Thoracic aorta (tissue), 2 donors: ENCODE measurements around the gene TOX2. TPM values are rescaled to one million over a fixed set of nuclear protein-coding genes. Genes with fewer than 3 reads are reported as not detected.

ENCODE experiments used
- ATAC-seq: fragments of 150-250 bp; one replicate; pipeline ENCODE4 v1.8.0; 2017; ENCODE audit warnings: low read depth; ENCODE audit not compliant: insufficient number of reproducible peaks, low FRiP score
- DNase-seq: peaks from one replicate; pipeline ENCODE4 v3.0.0-alpha.2; 2020; ENCODE audit warnings: low spot score
- H3K27ac ChIP-seq, 2 donors: fragments of 200-600 bp; sonication (generic); 1 replicate in 1 of 2; 2 replicates in 1 of 2; pipeline ENCODE4 v1.5.1; 2016; ENCODE audit warnings: mild to moderate bottlenecking in 2 of 2, moderate library complexity in 2 of 2
- H3K27me3 ChIP-seq: fragments of 200-600 bp; sonication (generic); replicated peaks from 2 replicates; pipeline ENCODE4 v1.6.0; 2016; ENCODE audit warnings: mild to moderate bottlenecking; ENCODE audit not compliant: insufficient read depth
- H3K36me3 ChIP-seq: fragments of 200-600 bp; sonication (generic); one replicate; pipeline ENCODE4 v1.5.1; 2016
- H3K4me1 ChIP-seq, 2 donors: fragments of 200-600 bp; sonication (generic); 1 replicate in 1 of 2; 2 replicates in 1 of 2; pipeline versions ENCODE4 v1.5.1 to v1.6.0; 2016; ENCODE audit warnings: low read depth in 2 of 2, mild to moderate bottlenecking in 1 of 2; ENCODE audit not compliant: control insufficient read depth in 1 of 2
- H3K4me3 ChIP-seq: fragments of 200-600 bp; sonication (generic); 2 replicates; pipeline ENCODE4 v1.5.1; 2016; ENCODE audit warnings: mild to moderate bottlenecking
- H3K9me3 ChIP-seq: fragments of 200-600 bp; sonication (generic); 2 replicates; pipeline ENCODE4 v1.5.1; 2016
- total RNA-seq, 2 donors: library from RNA; depleted of rRNA; stranded (reverse); fragments of >200 nt; gene quantifications; one replicate each; pipeline versions ENCODE4 v1.1.0 to v1.2.3, GENCODE V29; 2016
- TF ChIP-seq, protein P1 (sequence below): fragments of 200-600 bp; sonication (generic); IDR thresholded peaks from one replicate; pipeline ENCODE4 v1.5.1; 2019; ENCODE audit warnings: antibody characterized with exemption

The TOX2 gene
- total RNA-seq, 2 donors from 2014 or later: 4.2 to 14.6 TPM

GRCh38 chr20:44093249-44093582, 178.6 kb downstream of the TOX2 start:
- TF ChIP-seq, protein P1, sequence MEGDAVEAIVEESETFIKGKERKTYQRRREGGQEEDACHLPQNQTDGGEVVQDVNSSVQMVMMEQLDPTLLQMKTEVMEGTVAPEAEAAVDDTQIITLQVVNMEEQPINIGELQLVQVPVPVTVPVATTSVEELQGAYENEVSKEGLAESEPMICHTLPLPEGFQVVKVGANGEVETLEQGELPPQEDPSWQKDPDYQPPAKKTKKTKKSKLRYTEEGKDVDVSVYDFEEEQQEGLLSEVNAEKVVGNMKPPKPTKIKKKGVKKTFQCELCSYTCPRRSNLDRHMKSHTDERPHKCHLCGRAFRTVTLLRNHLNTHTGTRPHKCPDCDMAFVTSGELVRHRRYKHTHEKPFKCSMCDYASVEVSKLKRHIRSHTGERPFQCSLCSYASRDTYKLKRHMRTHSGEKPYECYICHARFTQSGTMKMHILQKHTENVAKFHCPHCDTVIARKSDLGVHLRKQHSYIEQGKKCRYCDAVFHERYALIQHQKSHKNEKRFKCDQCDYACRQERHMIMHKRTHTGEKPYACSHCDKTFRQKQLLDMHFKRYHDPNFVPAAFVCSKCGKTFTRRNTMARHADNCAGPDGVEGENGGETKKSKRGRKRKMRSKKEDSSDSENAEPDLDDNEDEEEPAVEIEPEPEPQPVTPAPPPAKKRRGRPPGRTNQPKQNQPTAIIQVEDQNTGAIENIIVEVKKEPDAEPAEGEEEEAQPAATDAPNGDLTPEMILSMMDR: no peak
- H3K36me3 ChIP-seq: no peaks in the 10 kb centered on the region
- no peak for ATAC-seq
- no peaks in the 10 kb centered on the region for H3K4me1 ChIP-seq
- H3K27me3 ChIP-seq: no peaks in the 10 kb centered on the region
- no peak overlapping the region for H3K4me3 ChIP-seq
- DNase-seq: no peak
- H3K9me3 ChIP-seq: no peaks in the 10 kb centered on the region
- no peak overlapping the region for H3K27ac ChIP-seq

DNA sequence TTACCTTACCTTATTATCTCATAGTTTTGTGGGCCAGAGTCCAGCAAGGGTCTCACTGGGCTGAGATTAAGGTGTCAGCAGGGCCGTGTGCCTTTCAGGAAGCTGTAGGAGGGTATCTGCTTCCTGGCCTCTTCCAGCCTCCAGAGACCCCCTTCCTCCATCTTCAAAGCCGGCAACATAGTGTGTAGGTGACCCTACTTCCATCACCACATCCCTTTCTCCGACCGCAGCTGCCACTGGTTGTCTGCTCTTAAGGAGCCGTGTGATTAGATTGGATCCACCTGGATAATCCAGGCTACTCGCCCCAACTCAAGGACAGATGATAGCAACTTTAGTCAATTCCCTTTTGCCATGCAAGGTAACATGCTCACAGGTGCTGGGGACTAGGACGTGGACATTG, 181.2 kb downstream of the TOX2 start:
- no peaks in the 10 kb centered on the region for H3K9me3 ChIP-seq
- no peak overlapping the region for H3K4me3 ChIP-seq
- no peak overlapping the region for H3K27ac ChIP-seq
- no peaks in the 10 kb centered on the region for H3K36me3 ChIP-seq
- TF ChIP-seq, protein P1: no peak
- no peak for DNase-seq
- no peak for ATAC-seq
- no peaks in the 10 kb centered on the region for H3K27me3 ChIP-seq
- H3K4me1 ChIP-seq: no peaks in the 10 kb centered on the region

GRCh38 chr20:44097521-44098255, 183.0 kb downstream of the TOX2 start:
- no peak for DNase-seq
- no peak for ATAC-seq
- TF ChIP-seq, protein P1: no peak
- Histone ChIP-seq H3K36me3 (no peaks in the 10 kb centered on the region), H3K27ac (no peak overlapping the region), H3K9me3 (no peaks in the 10 kb centered on the region), H3K4me3 (no peak overlapping the region), H3K4me1 (no peaks in the 10 kb centered on the region), H3K27me3 (no peaks in the 10 kb centered on the region)

DNA sequence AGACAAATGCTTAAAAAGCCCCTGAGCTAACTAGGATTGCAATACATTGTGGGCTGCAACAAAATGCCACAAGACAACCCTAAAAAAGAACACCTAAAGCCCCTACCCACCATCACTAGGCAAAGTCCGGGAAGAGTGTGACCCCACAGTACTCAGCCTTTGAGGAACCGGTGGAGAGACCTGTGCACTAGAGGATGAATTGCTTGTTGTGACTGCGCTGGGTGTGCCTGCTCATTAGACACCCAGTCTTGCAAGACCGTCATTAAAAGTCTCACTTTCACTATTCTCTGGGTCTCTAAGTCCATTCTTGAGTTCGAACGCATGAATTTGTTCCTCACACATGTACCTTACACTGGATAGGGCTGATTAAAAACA, 183.6 kb downstream of the TOX2 start:
- no peak for DNase-seq
- H3K27me3 ChIP-seq: no peaks in the 10 kb centered on the region
- TF ChIP-seq, protein P1: no peak
- H3K27ac ChIP-seq: no peak overlapping the region
- H3K9me3 ChIP-seq: no peaks in the 10 kb centered on the region
- ATAC-seq: no peak
- H3K4me1 ChIP-seq: no peaks in the 10 kb centered on the region
- H3K4me3 ChIP-seq: no peak overlapping the region
- no peaks in the 10 kb centered on the region for H3K36me3 ChIP-seq

DNA sequence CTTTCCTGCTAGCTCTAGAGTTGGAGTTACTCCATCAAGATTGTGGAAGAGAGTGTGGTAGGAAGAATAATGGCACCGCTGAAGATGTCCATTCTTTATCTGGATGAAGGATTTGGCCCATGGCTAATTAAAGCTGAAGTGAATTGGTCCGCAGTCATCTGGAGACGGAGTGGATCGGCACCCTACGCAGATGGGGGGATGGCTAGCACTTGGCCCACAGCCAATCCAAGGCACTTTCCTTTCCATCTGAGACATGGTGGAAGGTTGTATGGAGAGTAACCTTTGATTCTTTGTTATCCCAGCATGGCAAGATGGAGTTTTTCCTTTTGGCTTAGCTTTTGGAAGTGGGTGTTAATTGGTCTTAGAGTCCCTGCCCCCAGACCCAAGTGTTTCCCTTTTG, 184.0 kb downstream of the TOX2 start:
- DNase-seq (no peak), ATAC-seq (no peak)

More for the DNA sequence above, 184.0 kb downstream of the TOX2 start:
- Histone ChIP-seq H3K9me3 (no peaks in the 10 kb centered on the region), H3K4me3 (no peak overlapping the region), H3K36me3 (no peaks in the 10 kb centered on the region), H3K27me3 (no peaks in the 10 kb centered on the region), H3K27ac (no peak overlapping the region), H3K4me1 (no peaks in the 10 kb centered on the region)
- TF ChIP-seq, protein P1: no peak
